HUES6 (cell line): ENCODE results near the gene SORCS1.

Experiments
- H3K27ac ChIP-seq: 2 replicates; pipeline ENCODE4 v1.7.0; 2013; ENCODE audit warnings: low read depth, mild to moderate bottlenecking, low read length, inconsistent platforms
- H3K27me3 ChIP-seq: 2 replicates; pipeline ENCODE4 v1.6.1; 2013; ENCODE audit warnings: low read length; ENCODE audit not compliant: control insufficient read depth, insufficient read depth
- H3K36me3 ChIP-seq: 2 replicates; pipeline ENCODE4 v1.6.1; 2013; ENCODE audit warnings: low read length; ENCODE audit not compliant: control insufficient read depth, insufficient read depth
- H3K4me1 ChIP-seq: 2 replicates; pipeline ENCODE4 v1.6.1; 2013; ENCODE audit warnings: low read length; ENCODE audit not compliant: control insufficient read depth, insufficient read depth
- H3K4me3 ChIP-seq: 2 replicates; pipeline ENCODE4 v1.5.1; 2013; ENCODE audit warnings: low read depth, low read length
- H3K9ac ChIP-seq: one replicate; pipeline ENCODE4 v1.6.1; 2013; ENCODE audit warnings: mild to moderate bottlenecking, low read length
- H3K9me3 ChIP-seq: 2 replicates; pipeline ENCODE4 v1.6.1; 2013; ENCODE audit warnings: low read depth, low read length; ENCODE audit not compliant: control insufficient read depth, insufficient read depth

The SORCS1 gene

GRCh38 chr10:106772957-106773356 lies 391.5 kb downstream of the SORCS1 start:
- Histone ChIP-seq H3K4me3 (no peak overlapping the region), H3K9ac (no peak overlapping the region), H3K9me3 (no peaks in the 10 kb centered on the region), H3K27ac (no peak overlapping the region), H3K36me3 (no peaks in the 10 kb centered on the region), H3K4me1 (no peaks in the 10 kb centered on the region), H3K27me3 (no peaks in the 10 kb centered on the region)

GRCh38 chr10:106771154-106771553 lies 393.4 kb downstream of the SORCS1 start:
- H3K4me1 ChIP-seq = no peaks in the 10 kb centered on the region
- H3K9ac ChIP-seq = no peak overlapping the region
- H3K9me3 ChIP-seq = no peaks in the 10 kb centered on the region
- no peak overlapping the region for H3K27ac ChIP-seq
- no peaks in the 10 kb centered on the region for H3K27me3 ChIP-seq
- no peak overlapping the region for H3K4me3 ChIP-seq
- H3K36me3 ChIP-seq = no peaks in the 10 kb centered on the region

- no peak overlapping the region for H3K27ac ChIP-seq
- H3K4me1 ChIP-seq = no peaks in the 10 kb centered on the region
These were observed 396.3 kb downstream of the SORCS1 start for GRCh38 chr10:106768204-106768603.

GRCh38 chr10:106765928-106766327 lies 398.6 kb downstream of the SORCS1 start:
- Histone ChIP-seq H3K9ac (no peak overlapping the region), H3K27me3 (no peaks in the 10 kb centered on the region), H3K36me3 (no peaks in the 10 kb centered on the region), H3K4me3 (no peak overlapping the region), H3K27ac (no peak overlapping the region), H3K9me3 (no peaks in the 10 kb centered on the region), H3K4me1 (no peaks in the 10 kb centered on the region)

More at GRCh38 chr10:106768204-106768603, 396.3 kb downstream of the SORCS1 start:
- Histone ChIP-seq H3K9ac (no peak overlapping the region), H3K9me3 (no peaks in the 10 kb centered on the region), H3K27me3 (no peaks in the 10 kb centered on the region), H3K36me3 (no peaks in the 10 kb centered on the region), H3K4me3 (no peak overlapping the region)

GRCh38 chr10:106765241-106765754 lies 399.2 kb downstream of the SORCS1 start:
- Histone ChIP-seq H3K4me1 (no peaks in the 10 kb centered on the region), H3K9me3 (no peaks in the 10 kb centered on the region), H3K27me3 (no peaks in the 10 kb centered on the region), H3K27ac (no peak overlapping the region), H3K4me3 (no peak overlapping the region), H3K9ac (no peak overlapping the region), H3K36me3 (no peaks in the 10 kb centered on the region)

GRCh38 chr10:106764360-106764759 lies 400.1 kb downstream of the SORCS1 start:
- Histone ChIP-seq H3K27ac (no peak overlapping the region), H3K36me3 (no peaks in the 10 kb centered on the region), H3K9me3 (no peaks in the 10 kb centered on the region), H3K4me1 (no peaks in the 10 kb centered on the region), H3K4me3 (no peak overlapping the region), H3K9ac (no peak overlapping the region), H3K27me3 (no peaks in the 10 kb centered on the region)

GRCh38 chr10:106761906-106762305 lies 402.6 kb downstream of the SORCS1 start:
- H3K4me3 ChIP-seq = no peak overlapping the region
- no peaks in the 10 kb centered on the region for H3K27me3 ChIP-seq
- no peaks in the 10 kb centered on the region for H3K4me1 ChIP-seq
- H3K9me3 ChIP-seq = 0 out of 2 replicates have a peak, but pooled peaks cover 1% of the 10 kb centered on the region
- no peaks in the 10 kb centered on the region for H3K36me3 ChIP-seq
- no peak overlapping the region for H3K27ac ChIP-seq
- no peak overlapping the region for H3K9ac ChIP-seq

GRCh38 chr10:106757521-106757920 lies 407.0 kb downstream of the SORCS1 start:
- no peak overlapping the region for H3K9ac ChIP-seq
- no peaks in the 10 kb centered on the region for H3K4me1 ChIP-seq
- no peak overlapping the region for H3K4me3 ChIP-seq
- H3K27me3 ChIP-seq = no peaks in the 10 kb centered on the region
- H3K36me3 ChIP-seq = no peaks in the 10 kb centered on the region
- 0 out of 2 replicates have a peak, but pooled peaks cover 4% of the 10 kb centered on the region for H3K9me3 ChIP-seq
- no peak overlapping the region for H3K27ac ChIP-seq

GRCh38 chr10:106751091-106751490 lies 413.4 kb downstream of the SORCS1 start:
- Histone ChIP-seq H3K36me3 (no peaks in the 10 kb centered on the region), H3K9ac (no peak overlapping the region), H3K9me3 (no peaks in the 10 kb centered on the region), H3K4me1 (peaks cover 4% of the 10 kb centered on the region; the same call in 1 of the 2 replicates), H3K27ac (no peak overlapping the region), H3K27me3 (no peaks in the 10 kb centered on the region), H3K4me3 (no peak overlapping the region)

- Histone ChIP-seq H3K36me3 (no peaks in the 10 kb centered on the region), H3K4me1 (peaks cover 4% of the 10 kb centered on the region; the same call in 1 of the 2 replicates), H3K9ac (no peak overlapping the region), H3K9me3 (no peaks in the 10 kb centered on the region), H3K27me3 (no peaks in the 10 kb centered on the region), H3K4me3 (no peak overlapping the region), H3K27ac (no peak overlapping the region)
These were observed 417.6 kb downstream of the SORCS1 start for GRCh38 chr10:106746868-106747267.

GRCh38 chr10:106741006-106741530 lies 423.4 kb downstream of the SORCS1 start:
- Histone ChIP-seq H3K4me1 (no peaks in the 10 kb centered on the region), H3K27ac (no peak overlapping the region), H3K36me3 (no peaks in the 10 kb centered on the region), H3K9ac (no peak overlapping the region), H3K9me3 (no peaks in the 10 kb centered on the region), H3K4me3 (no peak overlapping the region), H3K27me3 (no peaks in the 10 kb centered on the region)
